Measurements from ENCODE around the gene TNRC6C. TPM values are rescaled to one million over a fixed set of nuclear protein-coding genes. Genes with fewer than 3 reads are reported as not detected.

The TNRC6C gene
- total and polyA plus RNA-seq, 10 donors: 1.7 to 37.0 (median 18.3) TPM

- H3K36me3 ChIP-seq: no peaks in the 10 kb centered on the region
- intact Hi-C loops (cut with DNase I; ENCODE audit: low total_unique reads): no loop called here
- H3K4me3 ChIP-seq: no peak overlapping the region
- H3K27ac ChIP-seq: no peak overlapping the region
- peaks cover 0 to 9% (median 5%) of the 10 kb centered on the region in 6 donors for H3K4me1 ChIP-seq
- WGBS, 5 donors: 79 to 88% (median 86%) methylated on average over 5 of the region's 5 CpGs
- H3K27me3 ChIP-seq (replicated peaks in 1 of 7): peaks cover 0 to 60% (median 0%) of the 10 kb centered on the region in 7 donors
- TF ChIP-seq POLR2A (IDR thresholded peaks at IDR 0.05) (no peak), POLR2AphosphoS5 (IDR thresholded peaks at IDR 0.05) (no peak)
- TF ChIP-seq, protein P1, sequence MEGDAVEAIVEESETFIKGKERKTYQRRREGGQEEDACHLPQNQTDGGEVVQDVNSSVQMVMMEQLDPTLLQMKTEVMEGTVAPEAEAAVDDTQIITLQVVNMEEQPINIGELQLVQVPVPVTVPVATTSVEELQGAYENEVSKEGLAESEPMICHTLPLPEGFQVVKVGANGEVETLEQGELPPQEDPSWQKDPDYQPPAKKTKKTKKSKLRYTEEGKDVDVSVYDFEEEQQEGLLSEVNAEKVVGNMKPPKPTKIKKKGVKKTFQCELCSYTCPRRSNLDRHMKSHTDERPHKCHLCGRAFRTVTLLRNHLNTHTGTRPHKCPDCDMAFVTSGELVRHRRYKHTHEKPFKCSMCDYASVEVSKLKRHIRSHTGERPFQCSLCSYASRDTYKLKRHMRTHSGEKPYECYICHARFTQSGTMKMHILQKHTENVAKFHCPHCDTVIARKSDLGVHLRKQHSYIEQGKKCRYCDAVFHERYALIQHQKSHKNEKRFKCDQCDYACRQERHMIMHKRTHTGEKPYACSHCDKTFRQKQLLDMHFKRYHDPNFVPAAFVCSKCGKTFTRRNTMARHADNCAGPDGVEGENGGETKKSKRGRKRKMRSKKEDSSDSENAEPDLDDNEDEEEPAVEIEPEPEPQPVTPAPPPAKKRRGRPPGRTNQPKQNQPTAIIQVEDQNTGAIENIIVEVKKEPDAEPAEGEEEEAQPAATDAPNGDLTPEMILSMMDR (IDR thresholded peaks at IDR 0.05 in 8 of 11, conservative IDR thresholded peaks at IDR 0.05 in 3 of 11): no peak
- no peak for DNase-seq
- peaks cover 0 to 4% (median 0%) of the 10 kb centered on the region in 8 donors for H3K9me3 ChIP-seq
Observed at GRCh38 chr17:77952368-77952767, 6.1 kb upstream of the TNRC6C start.

GRCh38 chr17:77957235-77957856 is 1.2 kb upstream of the TNRC6C start:
- H3K9me3 ChIP-seq: no peaks in the 10 kb centered on the region
- peaks cover 0 to 43% (median 0%) of the 10 kb centered on the region in 7 donors for H3K27me3 ChIP-seq (replicated peaks in 1 of 7)
- peak overlapping the region; percentile 58 to 97 (median 75) for H3K4me3 ChIP-seq
- peaks cover 18 to 47% (median 40%) of the 10 kb centered on the region in 6 donors for H3K4me1 ChIP-seq
- peak overlapping the region; percentile 53 to 97 (median 82) for H3K27ac ChIP-seq
- no peak for DNase-seq
- H3K36me3 ChIP-seq: no peaks in the 10 kb centered on the region
- TF ChIP-seq POLR2AphosphoS5 (IDR thresholded peaks at IDR 0.05) (no peak), POLR2A (IDR thresholded peaks at IDR 0.05) (no peak)
- TF ChIP-seq, protein P1 (IDR thresholded peaks at IDR 0.05 in 8 of 11, conservative IDR thresholded peaks at IDR 0.05 in 3 of 11): no peak
- intact Hi-C loops (cut with DNase I; ENCODE audit: low total_unique reads): no loop called here
- 7 to 9% (median 8%) methylated on average over 24 of the region's 24 CpGs for WGBS, 5 donors

DNA sequence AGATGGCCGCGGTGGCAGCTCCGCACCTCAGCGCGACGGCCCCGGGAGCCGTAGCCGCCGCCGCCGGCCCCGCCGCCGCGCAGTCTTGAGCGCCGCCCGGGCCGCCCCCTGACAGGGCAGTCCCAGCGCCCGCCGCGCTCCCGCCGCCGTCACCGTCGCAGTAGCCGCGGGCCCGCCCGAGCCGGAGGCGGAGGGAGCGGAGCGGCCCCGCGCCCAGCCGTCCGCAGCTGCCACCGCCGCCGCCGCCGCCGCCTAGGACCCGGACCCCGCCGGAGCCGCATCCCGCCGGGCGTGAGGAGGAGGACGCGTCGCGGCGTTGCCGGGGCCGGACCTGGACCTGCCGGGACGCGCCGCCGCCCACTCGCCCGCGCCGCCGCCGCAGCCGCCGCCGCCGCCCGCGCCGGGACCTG is 218 bp downstream of the TNRC6C start:
- TF ChIP-seq POLR2A (IDR thresholded peaks at IDR 0.05) (no peak), POLR2AphosphoS5 (IDR thresholded peaks at IDR 0.05) (no peak)
- TF ChIP-seq, protein P1 (IDR thresholded peaks at IDR 0.05 in 8 of 11, conservative IDR thresholded peaks at IDR 0.05 in 3 of 11): no peak
- H3K4me1 ChIP-seq: peaks cover 21 to 61% (median 54%) of the 10 kb centered on the region in 6 donors
- peaks cover 0 to 33% (median 0%) of the 10 kb centered on the region in 7 donors for H3K27me3 ChIP-seq (replicated peaks in 1 of 7)
- WGBS, 5 donors: 0 to 1% (median 0%) methylated on average over 20 to 79 of the region's 79 CpGs
- H3K27ac ChIP-seq: peak overlapping the region; percentile 62 to 97 (median 82)
- no peak for DNase-seq
- H3K4me3 ChIP-seq: peak overlapping the region; percentile 58 to 97 (median 75)
- no peaks in the 10 kb centered on the region for H3K36me3 ChIP-seq
- intact Hi-C loops (cut with DNase I; ENCODE audit: low total_unique reads): no loop called here
- no peaks in the 10 kb centered on the region for H3K9me3 ChIP-seq

DNA sequence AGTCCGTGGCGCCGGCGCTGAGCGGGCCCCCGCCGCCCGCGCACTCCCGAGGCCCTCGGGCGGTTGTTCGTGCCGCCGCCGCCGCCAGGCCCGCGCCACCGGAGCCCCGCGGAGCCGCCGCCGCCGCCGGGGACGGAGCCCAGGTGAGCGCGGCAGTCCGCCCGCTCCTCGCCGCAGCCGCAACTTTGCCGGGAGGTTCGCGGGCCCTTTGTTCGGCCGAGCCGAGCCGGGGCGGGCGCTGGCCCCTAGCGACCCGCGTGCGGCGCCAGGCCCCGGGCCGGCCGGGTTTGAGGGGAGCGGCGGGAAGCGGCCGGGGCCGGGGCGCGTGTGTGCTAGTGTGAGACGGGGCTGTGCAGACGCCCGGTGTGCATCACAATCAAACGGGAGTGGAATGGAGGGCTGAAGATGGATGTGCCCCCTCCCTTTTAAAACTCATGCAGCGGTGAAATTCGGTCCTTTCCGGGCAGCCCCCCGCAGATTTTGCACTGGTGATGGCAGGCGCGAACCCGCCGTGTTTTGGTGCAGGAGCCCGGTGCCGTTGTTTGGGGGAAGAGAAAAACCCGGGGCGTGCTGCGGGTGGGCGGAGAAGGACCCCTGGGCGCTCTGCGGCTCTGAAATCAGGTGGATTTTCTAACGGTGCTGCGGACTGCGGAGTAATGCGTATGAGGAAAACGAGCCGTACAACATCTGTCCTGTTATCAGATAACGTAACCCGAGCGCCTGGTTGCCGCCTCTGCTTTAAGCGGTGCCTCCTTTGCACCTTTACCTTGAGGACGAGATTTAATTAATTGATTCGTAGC is 823 bp downstream of the TNRC6C start:
- intact Hi-C loops (cut with DNase I; ENCODE audit: low total_unique reads): no loop called here
- WGBS, 5 donors: 1 to 2% (median 1%) methylated on average over 21 to 92 of the region's 92 CpGs
- TF ChIP-seq POLR2A (IDR thresholded peaks at IDR 0.05) (no peak), POLR2AphosphoS5 (IDR thresholded peaks at IDR 0.05) (peak in 1 of 3 donors; percentile 34)
- H3K9me3 ChIP-seq: no peaks in the 10 kb centered on the region
- peak overlapping the region in 7 of 8 donors; percentile 23 to 97 (median 80) for H3K27ac ChIP-seq
- H3K4me3 ChIP-seq: peak overlapping the region; percentile 48 to 97 (median 67)
- DNase-seq: peak; percentile 88
- H3K36me3 ChIP-seq: no peaks in the 10 kb centered on the region
- peaks cover 25 to 67% (median 59%) of the 10 kb centered on the region in 6 donors for H3K4me1 ChIP-seq
- H3K27me3 ChIP-seq (replicated peaks in 1 of 7): peaks cover 0 to 33% (median 0%) of the 10 kb centered on the region in 7 donors

Measured in spleen (tissue), 11 donors.